Stimulated activated CD8-positive, alpha-beta memory T cell treated with anti-CD3 and anti-CD28 coated beads, Interleukin-7, amount 100 ng/mL, for 48 hours (primary cell): ENCODE data around the gene EHMT2.

Source experiments
- DNase-seq, 2 donors: peaks; one replicate each; pipeline ENCODE4 v3.0.0-alpha.2; 2020; ENCODE audit warnings: low read depth in 1 of 2; ENCODE audit errors: extremely low read depth in 1 of 2

EHMT2 gene

DNA sequence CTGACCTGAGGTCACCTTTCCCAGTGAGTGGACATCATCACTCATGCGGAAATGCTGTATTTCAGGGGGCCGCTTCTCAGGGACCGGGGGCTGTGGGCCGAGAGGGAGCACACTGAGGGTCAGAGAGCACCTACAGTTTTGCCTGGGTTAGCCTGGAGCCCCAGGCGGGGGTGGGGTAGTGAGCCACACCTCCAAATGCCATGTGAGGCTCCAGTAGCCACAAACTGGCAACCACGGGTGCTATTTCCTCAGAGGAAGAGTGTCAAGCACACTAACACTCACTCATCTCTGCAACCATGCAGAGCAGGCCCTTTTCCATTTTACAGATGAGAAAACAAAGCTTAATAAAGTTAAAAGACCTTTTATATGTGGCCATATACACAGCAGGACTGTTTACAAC lies 4.7 kb downstream of the EHMT2 start:
- no peak for DNase-seq

DNA sequence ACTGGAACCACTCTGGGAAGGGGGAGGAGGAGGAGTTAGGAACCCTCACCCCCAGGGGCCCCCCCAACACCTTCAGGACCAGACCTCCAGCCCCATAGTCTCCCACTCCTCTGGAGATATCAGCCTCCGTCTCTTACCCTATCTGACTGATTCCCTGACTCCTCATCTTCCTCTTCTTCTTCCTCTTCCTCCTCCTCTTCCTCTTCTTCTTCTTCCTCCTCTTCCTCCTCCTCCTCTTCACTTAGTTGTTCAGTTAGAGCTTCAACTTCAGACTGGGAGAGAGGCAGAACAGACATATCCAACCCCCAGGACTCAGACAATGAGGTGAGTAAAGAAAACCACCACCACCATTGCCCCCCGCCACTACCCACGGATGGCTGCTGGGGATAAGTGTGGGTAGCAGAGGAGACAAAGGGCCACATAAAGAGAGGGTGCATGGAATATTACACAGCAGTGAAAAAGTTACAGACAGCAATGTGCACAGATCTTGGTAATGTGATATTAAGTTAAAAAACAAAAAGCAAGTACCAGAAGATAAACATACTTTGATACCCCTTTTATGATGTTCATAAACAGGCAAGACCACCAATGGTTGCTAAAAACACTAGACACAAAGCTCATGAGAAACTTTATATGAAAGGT lies 8.0 kb downstream of the EHMT2 start:
- DNase-seq = no peak

DNA sequence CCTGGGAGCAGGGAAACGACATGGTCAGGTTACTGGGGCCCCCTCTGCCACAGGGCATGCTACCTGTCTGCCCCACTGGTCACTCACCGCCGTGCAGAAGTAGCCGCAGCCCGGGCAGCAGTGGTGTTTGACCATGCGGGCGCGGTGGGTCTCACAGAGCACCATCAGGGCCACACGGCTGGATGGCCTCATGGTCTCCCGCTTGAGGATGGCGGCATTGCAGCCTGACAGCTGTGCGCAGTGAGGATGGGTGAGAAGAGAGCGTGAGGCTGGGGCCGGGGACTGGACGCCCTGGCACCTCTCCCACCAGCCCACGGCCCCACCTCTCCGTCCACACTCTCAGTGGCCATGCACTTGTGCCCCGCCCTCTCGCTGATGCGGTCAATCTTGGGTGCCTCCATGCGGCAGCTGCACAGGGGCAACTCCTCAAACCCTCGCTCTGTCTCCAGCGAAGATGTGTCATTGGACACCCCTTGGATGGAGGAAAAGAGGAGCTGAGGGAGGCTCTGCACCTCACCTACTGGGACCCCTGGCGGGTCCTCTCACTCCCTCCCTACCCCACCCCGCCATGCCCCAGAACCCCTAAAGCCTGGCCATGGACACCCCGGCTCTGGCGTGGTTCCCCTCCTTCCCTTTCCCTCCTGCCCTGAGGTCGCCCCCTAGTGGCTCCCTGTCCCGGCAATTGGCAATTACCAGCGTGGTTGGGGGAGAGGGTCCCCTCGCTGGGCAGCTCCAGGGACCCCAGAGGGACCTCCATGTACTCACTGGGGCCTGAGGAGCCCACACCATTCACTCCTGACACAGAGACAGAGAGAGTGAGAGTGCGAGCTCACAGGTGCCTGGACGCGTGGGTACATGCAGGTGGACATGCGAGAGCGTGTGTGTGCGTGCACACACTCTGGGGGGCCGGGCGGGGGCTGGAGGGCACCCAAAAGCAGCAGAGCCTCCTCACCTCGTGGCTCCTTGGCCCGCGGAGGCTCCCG lies 8.9 kb downstream of the EHMT2 start:
- DNase-seq = no peak

DNA sequence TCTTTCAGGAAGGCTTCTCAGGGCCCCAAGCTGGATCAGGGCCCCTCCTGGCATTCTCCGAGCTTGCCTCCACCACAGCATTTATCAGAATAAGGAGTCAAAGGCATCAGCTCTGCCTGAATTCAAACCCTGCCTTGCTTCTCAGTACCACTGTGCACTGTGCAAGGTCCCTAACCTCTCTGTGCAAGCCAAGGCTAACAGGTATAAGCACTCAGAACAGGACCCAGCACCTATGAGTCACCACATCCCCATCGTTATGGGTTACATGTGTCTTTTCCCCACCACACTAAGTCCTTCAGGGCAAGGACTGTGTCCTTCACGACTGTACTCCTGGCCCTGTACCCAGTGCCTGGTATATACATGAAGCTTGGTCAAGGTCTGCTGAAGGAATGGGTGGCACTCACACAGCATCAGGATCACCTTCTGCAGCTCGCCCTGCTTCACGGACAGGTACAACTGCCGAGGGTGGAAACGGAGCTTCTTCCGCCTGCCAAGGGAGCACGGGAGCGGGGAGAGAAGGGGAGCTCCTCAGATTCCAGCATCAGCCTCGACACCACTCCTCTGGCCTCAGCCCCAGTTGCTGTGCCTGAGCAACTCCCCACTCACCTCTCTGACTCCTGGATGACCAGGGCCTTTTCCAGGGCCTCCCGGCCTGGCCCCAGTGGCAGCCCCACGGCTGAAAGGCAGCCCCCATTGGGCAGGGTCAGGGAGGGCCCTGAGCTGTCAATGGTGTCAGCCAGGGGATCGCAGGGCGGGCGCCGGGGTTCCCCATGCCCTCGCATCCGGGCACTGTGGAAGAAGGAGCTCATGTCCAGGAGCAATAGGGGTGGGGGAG lies 10.1 kb downstream of the EHMT2 start:
- DNase-seq = no peak

DNA sequence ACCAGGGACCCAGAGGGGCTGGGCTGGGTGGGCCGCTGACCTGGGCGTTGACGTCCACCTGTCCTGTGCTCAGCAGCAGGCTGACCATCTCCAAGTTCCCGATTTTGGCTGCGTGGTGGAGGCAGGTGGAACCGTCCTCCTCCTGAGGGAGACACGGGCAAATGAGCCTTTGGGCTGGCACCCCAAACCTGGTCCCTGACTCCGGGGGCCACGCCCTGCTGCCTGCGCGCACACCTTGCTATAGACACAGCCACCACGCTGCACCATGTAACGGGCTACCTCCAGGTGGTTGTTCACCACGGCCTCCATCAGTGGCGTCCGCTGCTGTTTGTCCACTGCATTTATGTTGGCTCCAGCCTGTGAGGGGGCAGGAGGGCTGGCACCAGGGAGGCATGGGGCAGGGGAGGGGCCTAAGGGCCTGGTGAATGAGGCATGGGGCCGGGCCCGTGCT lies 10.9 kb downstream of the EHMT2 start:
- DNase-seq = no peak

DNA sequence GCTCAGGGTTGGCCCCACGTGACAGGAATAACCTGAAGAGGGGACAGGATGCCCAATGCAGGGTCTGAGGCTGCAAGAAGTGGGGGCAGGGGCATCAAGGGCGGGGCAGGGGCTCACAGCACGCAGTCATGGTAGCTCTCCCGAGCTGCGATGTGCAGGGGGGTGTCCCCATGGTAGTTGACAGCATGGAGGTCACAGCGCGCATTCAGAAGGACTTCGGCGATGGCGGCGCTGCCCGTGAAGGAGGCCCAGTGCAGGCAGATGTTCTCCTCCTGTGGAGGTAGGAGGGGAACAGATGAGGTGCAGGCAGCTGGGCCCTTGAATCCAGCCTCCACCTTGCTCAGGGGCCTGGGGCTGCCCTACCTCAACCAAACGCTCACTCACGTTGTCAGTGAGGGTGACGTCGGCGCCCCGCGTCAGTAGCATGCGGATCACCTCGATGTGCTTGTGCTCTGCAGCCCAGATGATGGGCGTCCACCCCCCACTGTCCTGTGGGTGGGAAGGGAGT lies 12.9 kb downstream of the EHMT2 start:
- no peak for DNase-seq

DNA sequence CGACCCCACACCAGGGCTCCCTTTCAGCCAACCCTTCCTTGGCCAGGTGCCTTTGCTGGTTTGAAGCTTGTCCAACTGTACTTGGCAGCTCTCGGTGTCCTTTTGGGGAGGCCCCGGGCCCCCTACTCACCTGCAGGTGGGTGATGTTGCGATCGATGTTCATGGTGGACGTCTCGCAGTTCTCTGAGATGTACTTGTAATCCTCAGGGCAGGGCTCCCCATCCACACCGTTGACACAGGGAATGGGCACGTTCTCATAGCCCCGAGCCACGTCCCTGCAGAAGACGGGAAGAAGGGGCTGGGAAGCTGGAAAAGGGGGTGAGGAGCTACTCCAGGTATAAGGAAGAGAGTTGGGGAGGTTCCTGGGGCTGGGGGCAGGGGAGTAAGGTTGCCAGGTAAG lies 13.8 kb downstream of the EHMT2 start:
- no peak for DNase-seq

DNA sequence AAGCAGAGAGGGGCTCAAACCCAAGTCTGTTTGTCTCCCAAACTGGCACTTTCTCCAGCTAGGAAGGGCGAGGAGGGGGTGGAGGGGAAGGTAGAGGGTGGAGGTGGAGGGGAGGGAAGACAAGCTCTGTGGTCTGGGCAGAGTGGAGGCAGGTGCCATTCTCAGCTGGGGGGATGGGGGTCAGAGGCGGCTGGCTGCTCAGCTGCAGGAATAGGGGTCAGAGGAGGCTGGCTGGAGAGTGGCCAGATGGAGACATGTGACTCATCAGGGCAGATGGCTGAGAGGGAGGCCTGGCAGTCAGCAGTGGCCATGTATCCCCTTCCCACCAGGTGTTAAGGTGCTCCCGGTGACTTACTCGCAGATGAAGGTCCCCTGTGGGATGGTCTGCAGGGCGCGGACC lies 15.2 kb downstream of the EHMT2 start:
- DNase-seq = no peak

DNA sequence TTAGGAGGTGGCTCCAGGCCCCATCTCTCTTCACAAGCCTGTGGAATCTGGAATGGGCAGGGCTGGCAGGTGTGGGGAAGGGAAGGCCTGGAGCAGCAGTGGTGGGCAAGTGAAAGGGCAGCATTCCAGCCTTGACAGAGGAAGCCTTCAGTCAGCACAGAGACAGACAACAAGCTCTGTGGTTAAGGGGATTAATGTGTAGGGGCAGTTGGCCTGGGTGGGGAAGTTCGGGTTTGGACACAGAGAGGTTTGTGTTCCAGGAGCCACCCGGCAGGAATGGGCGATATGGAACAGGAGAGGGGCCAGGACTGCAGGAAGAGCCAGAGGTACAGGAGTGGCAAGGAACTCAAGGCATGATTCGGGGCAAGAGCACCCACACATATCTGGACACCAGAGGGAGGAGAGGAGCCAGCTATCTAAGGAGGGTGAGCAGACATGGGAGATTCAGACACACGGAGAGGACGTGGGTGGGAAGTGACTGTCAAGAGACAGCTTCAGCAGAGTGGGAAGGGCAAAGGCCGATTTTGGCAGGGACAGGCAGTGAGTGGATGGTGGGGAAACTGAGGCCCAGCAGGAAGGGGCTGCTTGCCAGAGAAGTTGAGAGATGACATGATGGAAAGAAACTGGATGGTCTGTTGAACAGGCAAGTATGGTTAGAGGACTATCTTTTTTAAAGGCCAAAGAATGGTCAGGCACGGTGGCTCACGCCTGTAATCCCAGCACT lies 16.2 kb downstream of the EHMT2 start:
- no peak for DNase-seq

DNA sequence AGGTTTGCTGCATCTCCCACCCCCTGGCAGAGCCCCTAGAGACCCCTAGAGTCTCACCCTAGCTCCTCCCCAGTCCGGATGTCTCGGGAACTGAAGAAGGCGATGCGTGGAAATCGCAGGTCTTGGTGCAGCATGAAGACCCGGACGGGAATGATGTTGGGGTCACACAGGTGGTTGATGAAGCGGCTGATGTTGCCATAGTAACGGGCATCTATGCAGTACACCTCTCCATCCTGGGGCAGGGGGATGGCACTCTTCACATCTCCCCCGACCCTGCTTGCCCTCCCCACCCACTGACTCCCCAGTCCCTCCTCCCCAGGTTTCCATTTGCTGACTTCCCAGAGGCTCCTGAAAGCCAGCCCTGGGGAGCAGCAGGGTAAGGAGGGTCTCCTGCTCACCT lies 16.9 kb downstream of the EHMT2 start:
- DNase-seq = no peak

DNA sequence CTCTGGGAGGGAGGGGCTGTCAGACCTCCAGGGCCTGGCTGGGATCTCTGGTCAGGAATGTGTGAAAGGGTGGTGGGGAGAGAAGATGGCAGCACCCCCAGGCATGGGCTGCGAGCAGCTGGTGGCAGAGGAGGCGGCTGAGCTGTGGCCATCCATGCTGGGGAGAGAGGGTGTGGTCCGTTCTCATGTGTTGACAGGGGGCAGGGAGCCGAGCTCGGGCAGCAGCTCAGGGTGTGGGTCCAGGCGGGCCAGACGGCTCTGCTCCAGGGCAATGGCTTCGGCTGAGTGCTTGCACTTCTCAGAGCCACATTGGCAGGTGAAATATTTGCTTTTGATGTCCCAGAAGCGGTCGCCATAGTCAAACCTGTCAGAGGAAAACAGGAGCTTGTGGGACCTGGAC lies 17.6 kb downstream of the EHMT2 start:
- no peak for DNase-seq

DNA sequence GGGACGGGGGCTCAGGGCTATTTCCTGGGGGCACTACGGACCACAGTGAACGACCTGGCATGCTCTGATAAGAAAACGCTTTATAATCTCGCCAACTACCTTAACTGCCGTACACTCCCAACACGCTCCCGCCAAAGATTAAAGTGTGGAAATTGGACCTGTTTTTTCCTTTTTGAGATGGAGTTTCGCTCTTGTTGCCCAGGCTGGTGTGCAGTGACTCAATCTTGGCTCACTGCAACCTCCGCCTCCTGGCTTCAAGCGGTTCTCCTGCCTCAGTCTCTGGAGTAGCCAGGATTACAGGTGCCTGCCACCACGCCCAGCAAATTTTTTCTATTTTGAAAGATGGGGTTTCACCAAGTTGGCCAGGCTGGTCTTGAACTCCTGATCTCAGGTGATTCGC lies 18.4 kb downstream of the EHMT2 start:
- DNase-seq = no peak

DNA sequence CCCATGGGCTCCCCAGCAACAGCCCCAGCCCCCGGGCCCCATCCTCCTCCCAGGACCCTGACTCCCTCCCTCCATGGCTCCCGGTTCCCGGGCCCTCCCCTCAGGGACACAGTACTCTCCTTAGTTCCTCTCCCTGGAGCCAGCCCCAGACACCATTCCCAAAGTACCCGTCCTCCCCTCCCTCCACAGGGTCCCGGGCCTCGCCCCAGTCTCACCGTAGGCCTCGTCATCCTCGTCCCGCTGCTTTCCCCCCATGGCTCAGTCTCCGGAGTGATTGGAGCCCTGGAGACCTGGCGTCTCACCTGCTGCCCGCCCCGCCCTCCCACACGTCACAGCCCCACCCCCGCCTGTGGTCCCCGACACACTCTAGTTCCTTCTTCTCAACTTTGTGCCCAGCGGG lies 18.8 kb downstream of the EHMT2 start, which contains the start of gene SLC44A4:
Gene SLC44A4, minus strand, starts transcription at position 272 of the 400 bp plus-strand sequence. Its CDS starts 17 bp downstream, at position 255.
- no peak for DNase-seq

DNA sequence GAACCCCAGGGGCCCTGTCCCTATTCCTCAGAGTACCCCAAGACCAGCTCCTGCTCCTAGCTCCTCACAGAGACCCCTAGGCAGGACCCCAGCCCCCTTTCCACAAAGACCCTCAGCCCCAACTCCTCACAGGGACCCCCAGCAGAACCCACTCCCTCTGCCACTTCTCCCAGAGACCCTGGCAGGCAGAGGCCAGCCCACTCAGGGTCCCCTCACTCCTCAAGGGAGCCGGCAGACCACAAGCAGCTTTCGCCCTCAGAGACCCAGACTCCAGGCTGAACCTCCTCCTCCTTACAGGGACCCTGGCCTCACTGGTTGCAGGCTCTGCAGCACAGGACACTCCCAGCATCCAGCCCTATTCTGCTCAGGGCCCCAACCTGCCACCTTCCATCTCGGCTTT lies 19.3 kb downstream of the EHMT2 start:
- no peak for DNase-seq

DNA sequence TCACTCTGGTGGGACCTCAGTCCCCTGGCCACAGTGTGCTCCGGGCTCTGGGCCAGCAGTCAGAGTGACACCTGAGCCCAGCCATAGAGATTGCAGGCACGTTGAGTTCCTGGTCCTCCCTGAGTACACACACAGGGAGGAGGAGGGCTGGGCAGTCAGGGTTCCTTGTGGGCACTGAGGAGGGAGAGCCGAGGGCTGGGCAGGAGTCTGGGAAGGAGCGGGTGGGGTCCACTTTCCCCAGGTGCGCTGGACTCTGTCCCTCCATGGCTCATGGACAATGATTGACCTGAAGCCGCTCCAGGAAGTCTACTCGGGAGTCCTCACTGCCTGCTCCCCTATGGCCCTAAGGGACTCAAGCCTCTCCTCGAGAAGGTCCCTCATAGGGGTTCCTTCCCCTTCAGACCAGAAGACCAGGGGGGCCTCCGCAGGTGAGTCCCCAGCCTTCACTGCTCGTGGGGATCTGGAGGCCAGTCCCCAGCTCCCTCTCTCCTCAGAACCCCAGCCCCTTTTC lies 19.8 kb downstream of the EHMT2 start:
- DNase-seq = no peak

DNA sequence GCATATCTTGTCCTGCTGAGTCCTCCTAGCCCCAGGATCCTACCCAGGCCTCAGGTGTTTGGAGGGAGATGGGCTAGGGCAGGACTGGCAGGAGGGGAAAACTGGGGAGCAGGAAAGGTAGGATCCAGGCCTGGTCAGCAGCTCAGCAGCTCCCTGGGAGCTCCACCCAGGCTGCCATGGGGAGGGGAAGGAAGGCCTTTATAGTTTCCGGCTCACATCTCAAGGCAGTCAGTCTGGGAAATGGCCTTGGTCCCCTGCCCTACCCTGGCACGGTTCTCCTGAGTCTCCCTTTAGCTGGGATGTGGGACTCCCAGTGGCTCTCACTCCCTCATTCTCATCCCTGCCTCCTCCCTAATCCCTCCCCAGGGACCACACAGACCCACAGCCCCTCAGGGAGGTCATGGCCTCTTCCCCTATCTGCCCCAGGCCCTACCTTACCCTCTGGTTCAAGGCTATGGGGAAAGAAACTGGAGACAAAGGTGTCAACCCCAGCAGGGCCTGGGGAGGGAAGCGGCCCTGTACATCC lies 20.3 kb downstream of the EHMT2 start:
- DNase-seq = no peak

DNA sequence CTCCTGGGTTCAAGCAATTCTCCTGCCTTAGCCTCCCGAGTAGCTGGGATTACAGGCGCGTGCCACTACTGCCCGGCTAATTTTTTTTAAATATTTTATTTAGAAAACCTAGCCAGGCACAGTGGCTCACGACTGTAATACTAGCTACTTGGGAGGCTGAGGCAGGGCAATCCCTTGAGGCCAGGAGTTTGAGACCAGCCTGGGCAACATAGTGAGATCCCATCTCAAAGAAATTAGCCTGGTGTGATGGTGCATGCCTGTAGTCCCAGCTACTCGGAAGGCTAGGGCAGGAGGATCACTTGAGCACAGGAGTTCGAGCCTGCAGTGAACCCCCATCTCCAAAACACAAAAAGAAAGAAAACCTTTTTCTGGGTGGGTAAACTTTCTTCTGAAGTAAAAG lies 21.1 kb downstream of the EHMT2 start:
- no peak for DNase-seq

DNA sequence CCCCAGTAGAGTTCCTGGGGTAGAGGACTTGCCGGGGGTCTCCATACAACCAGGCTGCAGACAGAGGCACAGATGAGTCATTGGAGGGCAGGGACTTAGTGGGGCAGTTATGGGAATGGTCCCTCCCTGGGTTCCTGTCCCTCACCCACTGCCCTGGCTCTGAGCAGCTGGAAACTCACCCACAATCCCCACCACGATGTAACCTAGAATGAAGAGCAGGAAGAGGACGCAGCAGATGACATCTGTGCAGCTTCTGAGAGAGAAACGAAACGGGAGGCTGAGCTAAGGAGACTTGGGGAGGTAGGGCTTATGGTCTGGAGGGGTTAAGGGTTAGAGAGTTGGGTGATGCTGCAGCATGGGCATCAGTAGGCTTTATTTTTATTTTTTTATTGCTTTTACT lies 21.6 kb downstream of the EHMT2 start:
- no peak for DNase-seq

DNA sequence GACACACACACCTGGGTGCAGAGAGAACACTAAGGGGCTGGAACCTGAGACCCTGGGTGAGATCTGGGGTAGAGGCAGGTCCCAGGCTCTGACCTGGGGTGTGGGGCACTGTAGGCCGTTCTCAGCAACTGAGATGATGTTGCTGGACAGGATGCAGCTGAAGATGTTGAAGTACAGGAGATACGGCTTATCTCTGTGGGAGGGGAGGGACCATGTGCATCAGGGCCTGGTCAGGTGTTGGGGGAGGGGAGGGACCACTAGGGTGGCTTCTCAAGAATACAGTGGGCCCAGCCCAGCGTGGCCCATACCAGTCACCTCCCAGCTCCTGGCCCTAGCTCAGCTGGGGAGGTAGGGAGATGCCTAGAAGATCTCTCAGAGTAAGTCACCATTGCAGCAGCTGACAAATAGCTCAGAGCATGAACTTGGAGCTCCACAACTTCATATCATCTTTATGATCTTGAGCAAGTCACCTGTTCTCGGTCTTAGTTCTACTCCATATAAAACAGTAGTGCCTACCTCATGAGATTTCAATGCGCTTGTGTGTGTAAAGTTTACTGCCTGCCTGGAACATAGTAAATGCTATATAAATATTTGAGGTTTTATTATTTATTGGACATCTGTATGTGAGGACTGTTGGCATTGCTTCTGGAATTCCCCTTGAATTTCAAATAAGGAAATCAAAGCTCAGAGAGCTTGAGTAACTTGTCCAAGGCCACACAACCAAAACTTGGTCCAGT lies 22.5 kb downstream of the EHMT2 start:
- no peak for DNase-seq
